ENCODE results near the gene FRRS1. TPM values are rescaled to one million over a fixed set of nuclear protein-coding genes. Genes with fewer than 3 reads are reported as not detected.
A peak's percentile ranks its signal among the peaks of the same experiment; 100 is the strongest.

Gene FRRS1
- total RNA-seq = 4.3 TPM

- peak in 2 of 3 donors; percentile 64 to 80 for DNase-seq (ENCODE audit: low read depth in 2 of 3, low spot score in 2 of 3)
Observed at GRCh38 chr1:99766378-99766800, at the start of gene FRRS1. Gene FRRS1 (minus strand): TSS chr1:99766635. CDS start chr1:99748768, 17,867 bp downstream.

- no peak for DNase-seq (ENCODE audit: low read depth in 2 of 3, low spot score in 2 of 3)
Observed at GRCh38 chr1:99814373-99814900, 48.0 kb upstream of the FRRS1 start.

- no peak for DNase-seq (ENCODE audit: low read depth in 2 of 3, low spot score in 2 of 3)
Observed at GRCh38 chr1:99811747-99812146, 45.3 kb upstream of the FRRS1 start.

GRCh38 chr1:99811075-99811474, 44.6 kb upstream of the FRRS1 start:
- DNase-seq (ENCODE audit: low read depth in 2 of 3, low spot score in 2 of 3) = no peak

- DNase-seq (ENCODE audit: low read depth in 2 of 3, low spot score in 2 of 3) = peak; percentile 28 to 86 (median 70)
Observed at GRCh38 chr1:99808391-99809115, 42.1 kb upstream of the FRRS1 start.

GRCh38 chr1:99806882-99807281, 40.4 kb upstream of the FRRS1 start:
- DNase-seq (ENCODE audit: low read depth in 2 of 3, low spot score in 2 of 3) = no peak

- DNase-seq (ENCODE audit: low read depth in 2 of 3, low spot score in 2 of 3) = no peak
Observed at GRCh38 chr1:99801584-99801983, 35.1 kb upstream of the FRRS1 start.

GRCh38 chr1:99793861-99794260, 27.4 kb upstream of the FRRS1 start:
- DNase-seq (ENCODE audit: low read depth in 2 of 3, low spot score in 2 of 3) = peak in 2 of 3 donors; percentile 39 to 51

GRCh38 chr1:99789715-99790114, 23.3 kb upstream of the FRRS1 start:
- DNase-seq (ENCODE audit: low read depth in 2 of 3, low spot score in 2 of 3) = no peak

- no peak for DNase-seq (ENCODE audit: low read depth in 2 of 3, low spot score in 2 of 3)
Observed at GRCh38 chr1:99788896-99789295, 22.5 kb upstream of the FRRS1 start.

GRCh38 chr1:99786751-99787501, 20.5 kb upstream of the FRRS1 start:
- peak in 1 of 3 donors; percentile 9 for DNase-seq (ENCODE audit: low read depth in 2 of 3, low spot score in 2 of 3)

GRCh38 chr1:99784809-99785255, 18.4 kb upstream of the FRRS1 start:
- DNase-seq (ENCODE audit: low read depth in 2 of 3, low spot score in 2 of 3) = peak in 2 of 3 donors; percentile 33 to 67

GRCh38 chr1:99784143-99784542, 17.7 kb upstream of the FRRS1 start:
- DNase-seq (ENCODE audit: low read depth in 2 of 3, low spot score in 2 of 3) = no peak

GRCh38 chr1:99782920-99783319, 16.5 kb upstream of the FRRS1 start:
- no peak for DNase-seq (ENCODE audit: low read depth in 2 of 3, low spot score in 2 of 3)

GRCh38 chr1:99782397-99782796, 16.0 kb upstream of the FRRS1 start:
- no peak for DNase-seq (ENCODE audit: low read depth in 2 of 3, low spot score in 2 of 3)

GRCh38 chr1:99781798-99782197, 15.4 kb upstream of the FRRS1 start:
- no peak for DNase-seq (ENCODE audit: low read depth in 2 of 3, low spot score in 2 of 3)

GRCh38 chr1:99777752-99778151, 11.3 kb upstream of the FRRS1 start:
- DNase-seq (ENCODE audit: low read depth in 2 of 3, low spot score in 2 of 3) = no peak

GRCh38 chr1:99776120-99776519, 9.7 kb upstream of the FRRS1 start:
- no peak for DNase-seq (ENCODE audit: low read depth in 2 of 3, low spot score in 2 of 3)

GRCh38 chr1:99772809-99773208, 6.4 kb upstream of the FRRS1 start:
- DNase-seq (ENCODE audit: low read depth in 2 of 3, low spot score in 2 of 3) = no peak

- no peak for DNase-seq (ENCODE audit: low read depth in 2 of 3, low spot score in 2 of 3)
Observed at GRCh38 chr1:99771513-99771918, 5.1 kb upstream of the FRRS1 start.

- DNase-seq (ENCODE audit: low read depth in 2 of 3, low spot score in 2 of 3) = no peak
Observed at GRCh38 chr1:99768524-99769245, 2.2 kb upstream of the FRRS1 start.
